Motor neuron (in vitro differentiated cells): ENCODE measurements around the gene KRT7. TPM values are rescaled to one million over a fixed set of nuclear protein-coding genes. Genes with fewer than 3 reads are reported as not detected.
A peak's percentile ranks its signal among the peaks of the same experiment; 100 is the strongest.
"Not testable (repeated sequence)": the region's sequence is repeated elsewhere in the genome, so short reads cannot be mapped to it uniquely, and the experiment has no call there.

ENCODE experiments used
- ATAC-seq, 8 experiments: fragments of 200-7000 bp; cut with Tn5 transposase; replicated peaks in 6 of 8; 2 replicates each; pipeline ENCODE4 v1.8.0; 2021; ENCODE audit warnings: mild to moderate bottlenecking in 8 of 8, moderate library complexity in 8 of 8
- H3K27ac ChIP-seq, 2 donors: fragments of 250-450 bp; sonication (Bioruptor Pico); 2 replicates each; pipeline ENCODE4 v1.9.0; 2021; ENCODE audit warnings: antibody characterized with exemption in 2 of 2, mild to moderate bottlenecking in 2 of 2, moderate library complexity in 1 of 2
- H3K4me1 ChIP-seq, 2 donors: fragments of 250-450 bp; sonication (Bioruptor Pico); replicated peaks in 1 of 2; 2 replicates each; pipeline ENCODE4 v1.6.1; 2021; ENCODE audit warnings: antibody characterized with exemption in 2 of 2, mild to moderate bottlenecking in 2 of 2, moderate library complexity in 1 of 2
- H3K4me3 ChIP-seq, 5 donors: fragments of 250-450 bp; sonication (Bioruptor Pico); 2 replicates each; pipeline ENCODE4 v1.9.0; 2021; ENCODE audit warnings: antibody characterized with exemption in 5 of 5, mild to moderate bottlenecking in 5 of 5, moderate library complexity in 4 of 5
- WGBS, 10 experiments: fragments of 450-650 bp; shearing (Covaris generic); methylation state at CpG; one replicate each; pipeline ENCODE4 v1.0.0; 2022; 5-methylcytosine and 5-hydroxymethylcytosine counted together
- in situ Hi-C, 9 experiments: fragments of 400-800 bp; cut with MboI; loops; one replicate each; pipeline ENCODE4 v1.15.0; 2021; ENCODE audit warnings: low sequenced_read_pairs in 9 of 9, low pct_unique_long_range_greater_than_20kb in 2 of 9; ENCODE audit not compliant: unreplicated experiment in 9 of 9
- total RNA-seq, 8 experiments: library from RNA; unstranded; fragments of 300-600 nt; gene quantifications; 2 replicates each; pipeline versions ENCODE4 v1.2.3 to v1.2.4, GENCODE V29; 2022

Gene KRT7
- total RNA-seq, 8 experiments from 2014 or later = 0.78 to 5.8 (median 2.4) TPM; not detected in 2

GRCh38 chr12:52254965-52255751 is 22.1 kb downstream of the KRT7 start:
- no peaks in the 10 kb centered on the region for H3K4me1 ChIP-seq
- in situ Hi-C loops = no loop called here
- no peak for ATAC-seq
- H3K4me3 ChIP-seq = no peak overlapping the region
- H3K27ac ChIP-seq = no peak overlapping the region
- 0 to 93% (median 54%) methylated on average over 1 to 4 of the region's 7 CpGs; no CpG with 5 or more reads in 1 of the 10 experiments for WGBS, 10 experiments

DNA sequence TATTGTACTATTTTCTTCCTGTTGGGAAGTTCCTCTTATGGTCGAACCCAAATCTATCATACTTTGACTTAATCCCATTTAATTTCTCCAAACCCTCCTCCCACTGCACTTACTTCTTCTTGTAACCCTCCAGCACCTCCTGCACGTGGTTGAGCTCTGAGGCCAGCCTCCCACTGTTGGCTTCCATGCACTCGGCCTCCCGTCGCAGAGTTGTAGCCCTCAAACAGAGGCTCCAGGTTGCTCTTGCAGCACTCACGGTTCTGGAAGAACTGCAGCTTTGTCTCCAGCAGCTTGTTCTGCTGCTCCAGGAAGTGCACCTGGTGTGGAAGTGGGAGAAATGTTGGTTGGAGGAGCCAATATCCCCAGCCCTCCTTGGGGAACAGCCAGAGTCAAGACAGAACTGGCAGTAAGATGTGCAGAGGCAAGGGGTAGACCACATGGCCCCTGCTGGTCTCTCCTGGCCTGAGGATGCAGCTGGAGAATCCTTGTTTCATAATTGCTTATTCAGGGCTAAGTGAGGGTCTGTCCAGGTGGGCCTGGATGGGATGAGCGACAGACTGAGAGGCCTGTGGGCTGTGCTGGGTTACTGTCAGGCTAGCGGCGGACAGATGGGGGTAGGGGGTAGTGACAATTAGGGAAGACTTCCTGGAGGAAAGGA is 23.0 kb downstream of the KRT7 start:
- H3K4me1 ChIP-seq = no peaks in the 10 kb centered on the region
- 40 to 87% (median 72%) methylated on average over 1 to 6 of the region's 9 CpGs; no CpG with 5 or more reads in 2 of the 10 experiments for WGBS, 10 experiments
- no peak overlapping the region for H3K4me3 ChIP-seq
- no peak for ATAC-seq
- H3K27ac ChIP-seq = no peak overlapping the region
- in situ Hi-C loops = no loop called here

- H3K4me3 ChIP-seq = no peak overlapping the region
- no peak overlapping the region for H3K27ac ChIP-seq
- no peak for ATAC-seq
- 20 to 80% (median 23%) methylated on average over 1 to 2 of the region's 2 CpGs; no CpG with 5 or more reads in 7 of the 10 experiments for WGBS, 10 experiments
- in situ Hi-C loops = no loop called here
- H3K4me1 ChIP-seq = no peaks in the 10 kb centered on the region
Observed at GRCh38 chr12:52256584-52256935, 23.5 kb downstream of the KRT7 start.

- no peak for ATAC-seq
- in situ Hi-C loops = no loop called here
- Histone ChIP-seq H3K4me1 (no peaks in the 10 kb centered on the region), H3K27ac (no peak overlapping the region), H3K4me3 (no peak overlapping the region)
- WGBS, 10 experiments = 71 to 100% (median 94%) methylated on average over 1 to 3 of the region's 4 CpGs; no CpG with 5 or more reads in 5 of the 10 experiments
Observed at GRCh38 chr12:52257074-52257551, 24.1 kb downstream of the KRT7 start.

GRCh38 chr12:52257922-52258321 is 24.9 kb downstream of the KRT7 start:
- H3K4me3 ChIP-seq, H3K27ac ChIP-seq, H3K4me1 ChIP-seq, in situ Hi-C loops, ATAC-seq: not testable (repeated sequence)
- 66 to 83% (median 80%) methylated on average over 1 to 3 of the region's 13 CpGs; no CpG with 5 or more reads in 6 of the 10 experiments for WGBS, 10 experiments

- peak in 6 of 8 experiments; percentile 67 to 79 (median 70) for ATAC-seq
- Histone ChIP-seq H3K4me3 (peak overlapping the region in 1 of 5 donors; percentile 9), H3K4me1 (no peaks in the 10 kb centered on the region), H3K27ac (no peak overlapping the region)
- WGBS, 10 experiments = 0 to 100% (median 5%) methylated on average over 1 to 17 of the region's 72 CpGs; no CpG with 5 or more reads in 7 of the 10 experiments
- in situ Hi-C loops = no loop called here
Observed at GRCh38 chr12:52258335-52258901, 25.4 kb downstream of the KRT7 start.

- Histone ChIP-seq H3K4me3 (no peak overlapping the region), H3K4me1 (no peaks in the 10 kb centered on the region), H3K27ac (no peak overlapping the region)
- ATAC-seq = no peak
- 54 to 100% (median 80%) methylated on average over 1 to 5 of the region's 6 CpGs; no CpG with 5 or more reads in 2 of the 10 experiments for WGBS, 10 experiments
- in situ Hi-C loops = no loop called here
Observed at GRCh38 chr12:52259657-52260243, 26.7 kb downstream of the KRT7 start.

DNA sequence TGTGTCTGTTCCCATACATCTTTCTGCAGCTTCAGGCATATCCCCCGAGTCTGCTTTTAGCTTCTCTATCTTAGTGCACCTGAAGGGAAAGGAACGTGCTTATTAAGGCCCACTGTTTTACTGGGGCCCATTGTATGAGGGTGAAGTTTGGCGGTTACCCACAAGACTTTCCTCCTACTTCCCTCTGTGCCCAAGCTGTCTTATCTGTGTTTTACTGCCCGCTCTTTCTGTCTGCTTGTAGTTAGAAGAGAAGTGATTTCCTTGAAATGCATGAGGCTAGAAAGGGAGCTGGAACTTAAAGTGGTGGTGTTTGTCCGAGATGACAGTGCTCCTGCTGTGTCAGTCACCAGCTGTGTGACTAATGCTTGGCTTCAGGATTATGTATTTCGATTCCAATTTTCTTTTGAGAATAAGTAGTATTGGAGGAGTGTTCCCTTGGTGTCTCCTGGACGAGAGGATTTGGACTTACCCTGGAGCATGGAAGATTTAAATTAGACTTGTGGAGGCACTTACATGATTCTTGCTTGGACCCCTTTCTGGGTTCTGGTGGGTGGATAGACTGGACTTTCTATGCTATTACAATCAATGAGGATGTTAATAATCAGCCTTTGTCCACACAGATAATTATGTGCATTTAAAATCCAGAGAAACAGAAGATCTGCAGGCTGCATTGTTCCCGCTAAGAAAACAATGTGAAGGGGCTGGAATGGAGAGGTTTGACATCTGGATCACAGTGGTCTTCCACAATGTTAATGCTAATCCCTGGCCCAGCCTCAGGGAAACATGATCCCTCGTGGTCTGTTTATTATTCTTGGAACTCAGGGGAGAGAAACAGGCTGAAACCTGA is 27.5 kb downstream of the KRT7 start:
- in situ Hi-C loops = no loop called here
- ATAC-seq = peak in 4 of 8 experiments; percentile 21 to 74 (median 52)
- 10 to 93% (median 51%) methylated on average over 2 to 8 of the region's 9 CpGs for WGBS, 10 experiments
- H3K27ac ChIP-seq = no peak overlapping the region
- no peaks in the 10 kb centered on the region for H3K4me1 ChIP-seq
- no peak overlapping the region for H3K4me3 ChIP-seq

DNA sequence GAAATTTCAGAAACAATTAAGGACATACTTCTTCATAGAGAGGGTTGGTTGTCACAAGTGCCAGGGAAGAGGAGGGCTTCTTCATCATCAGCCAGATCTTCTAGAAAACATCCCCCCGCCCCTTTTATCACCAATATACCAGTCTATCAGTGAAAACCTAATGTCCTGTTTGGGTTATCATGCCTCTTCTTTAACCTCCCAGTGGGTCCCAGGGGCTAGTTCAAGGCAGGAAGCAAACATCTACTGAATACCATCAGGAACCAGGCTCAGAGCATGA is 28.1 kb downstream of the KRT7 start:
- Histone ChIP-seq H3K4me3 (no peak overlapping the region), H3K27ac (no peak overlapping the region), H3K4me1 (no peaks in the 10 kb centered on the region)
- 0 to 60% (median 43%) methylated on average over 1 of the region's 1 CpG; no CpG with 5 or more reads in 5 of the 10 experiments for WGBS, 10 experiments
- in situ Hi-C loops = no loop called here
- ATAC-seq = no peak

- Histone ChIP-seq H3K4me3 (no peak overlapping the region), H3K4me1 (no peaks in the 10 kb centered on the region), H3K27ac (no peak overlapping the region)
- in situ Hi-C loops = no loop called here
- WGBS, 10 experiments = 20 to 100% (median 100%) methylated on average over 1 to 2 of the region's 3 CpGs; no CpG with 5 or more reads in 7 of the 10 experiments
- no peak for ATAC-seq
Observed at GRCh38 chr12:52262286-52262685, 29.2 kb downstream of the KRT7 start.

GRCh38 chr12:52263761-52264434 is 30.9 kb downstream of the KRT7 start:
- whole genome bisulfite sequencing, 10 experiments = 67 to 92% (median 80%) methylated on average over 1 to 3 of the region's 7 CpGs; no CpG with 5 or more reads in 2 of the 10 experiments
- Histone ChIP-seq H3K4me1 (no peaks in the 10 kb centered on the region), H3K4me3 (no peak overlapping the region), H3K27ac (no peak overlapping the region)
- no peak for ATAC-seq
- in situ Hi-C loops = no loop called here

GRCh38 chr12:52264435-52264825 is 31.4 kb downstream of the KRT7 start:
- 14 to 84% (median 67%) methylated on average over 1 to 2 of the region's 2 CpGs; no CpG with 5 or more reads in 3 of the 10 experiments for WGBS, 10 experiments
- no peaks in the 10 kb centered on the region for H3K4me1 ChIP-seq

More at GRCh38 chr12:52264435-52264825, 31.4 kb downstream of the KRT7 start:
- Histone ChIP-seq H3K4me3 (no peak overlapping the region), H3K27ac (no peak overlapping the region)
- ATAC-seq = no peak
- in situ Hi-C loops = no loop called here
